ENCODE data around the gene AKAP8L. TPM values are rescaled to one million over a fixed set of nuclear protein-coding genes. Genes with fewer than 3 reads are reported as not detected.

Gene AKAP8L
- total RNA-seq, 4 donors from 2014 or later = 33.9 to 90.2 (median 63.4) TPM

DNA sequence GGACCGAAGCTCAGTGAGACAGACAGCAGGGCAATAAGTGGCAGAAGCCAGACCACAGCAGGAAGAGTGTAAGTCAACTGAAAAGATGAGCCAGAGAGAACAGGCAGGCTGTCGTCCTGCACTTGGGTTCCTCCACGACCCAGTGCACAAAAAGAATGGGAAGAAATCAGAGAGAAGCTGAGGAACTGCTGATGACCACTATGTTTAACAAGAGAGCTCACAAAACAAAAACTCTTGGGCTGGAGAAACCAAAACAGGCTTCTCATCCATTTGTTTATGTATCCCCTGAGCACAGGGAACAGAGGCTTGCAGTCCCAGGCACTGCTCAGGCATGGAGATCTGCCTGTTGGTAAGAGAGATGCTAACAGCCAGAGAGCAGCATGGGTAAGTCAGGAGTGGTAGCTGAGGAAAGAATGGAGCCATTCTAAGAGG, 14.0 kb downstream of the AKAP8L start:
- no peaks in the 10 kb centered on the region for H3K27me3 ChIP-seq
- intact Hi-C loops (cut with DNase I) = no loop called here
- DNase-seq = no peak
- H3K4me1 ChIP-seq = peaks cover 0 to 85% (median 27%) of the 10 kb centered on the region in 3 donors
- peaks cover 21 to 99% (median 29%) of the 10 kb centered on the region in 3 donors for H3K36me3 ChIP-seq
- H3K9me3 ChIP-seq = no peaks in the 10 kb centered on the region
- H3K27ac ChIP-seq = peak overlapping the region in 3 of 4 donors; percentile 70 to 80 (median 77)
- WGBS, 2 donors = 46 to 64% methylated on average over 2 to 3 of the region's 3 CpGs
- H3K4me3 ChIP-seq = no peak overlapping the region
- no peak for TF ChIP-seq POLR2A (IDR thresholded peaks at IDR 0.05)
- TF ChIP-seq, protein P1, sequence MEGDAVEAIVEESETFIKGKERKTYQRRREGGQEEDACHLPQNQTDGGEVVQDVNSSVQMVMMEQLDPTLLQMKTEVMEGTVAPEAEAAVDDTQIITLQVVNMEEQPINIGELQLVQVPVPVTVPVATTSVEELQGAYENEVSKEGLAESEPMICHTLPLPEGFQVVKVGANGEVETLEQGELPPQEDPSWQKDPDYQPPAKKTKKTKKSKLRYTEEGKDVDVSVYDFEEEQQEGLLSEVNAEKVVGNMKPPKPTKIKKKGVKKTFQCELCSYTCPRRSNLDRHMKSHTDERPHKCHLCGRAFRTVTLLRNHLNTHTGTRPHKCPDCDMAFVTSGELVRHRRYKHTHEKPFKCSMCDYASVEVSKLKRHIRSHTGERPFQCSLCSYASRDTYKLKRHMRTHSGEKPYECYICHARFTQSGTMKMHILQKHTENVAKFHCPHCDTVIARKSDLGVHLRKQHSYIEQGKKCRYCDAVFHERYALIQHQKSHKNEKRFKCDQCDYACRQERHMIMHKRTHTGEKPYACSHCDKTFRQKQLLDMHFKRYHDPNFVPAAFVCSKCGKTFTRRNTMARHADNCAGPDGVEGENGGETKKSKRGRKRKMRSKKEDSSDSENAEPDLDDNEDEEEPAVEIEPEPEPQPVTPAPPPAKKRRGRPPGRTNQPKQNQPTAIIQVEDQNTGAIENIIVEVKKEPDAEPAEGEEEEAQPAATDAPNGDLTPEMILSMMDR (IDR thresholded peaks at IDR 0.05) = no peak

DNA sequence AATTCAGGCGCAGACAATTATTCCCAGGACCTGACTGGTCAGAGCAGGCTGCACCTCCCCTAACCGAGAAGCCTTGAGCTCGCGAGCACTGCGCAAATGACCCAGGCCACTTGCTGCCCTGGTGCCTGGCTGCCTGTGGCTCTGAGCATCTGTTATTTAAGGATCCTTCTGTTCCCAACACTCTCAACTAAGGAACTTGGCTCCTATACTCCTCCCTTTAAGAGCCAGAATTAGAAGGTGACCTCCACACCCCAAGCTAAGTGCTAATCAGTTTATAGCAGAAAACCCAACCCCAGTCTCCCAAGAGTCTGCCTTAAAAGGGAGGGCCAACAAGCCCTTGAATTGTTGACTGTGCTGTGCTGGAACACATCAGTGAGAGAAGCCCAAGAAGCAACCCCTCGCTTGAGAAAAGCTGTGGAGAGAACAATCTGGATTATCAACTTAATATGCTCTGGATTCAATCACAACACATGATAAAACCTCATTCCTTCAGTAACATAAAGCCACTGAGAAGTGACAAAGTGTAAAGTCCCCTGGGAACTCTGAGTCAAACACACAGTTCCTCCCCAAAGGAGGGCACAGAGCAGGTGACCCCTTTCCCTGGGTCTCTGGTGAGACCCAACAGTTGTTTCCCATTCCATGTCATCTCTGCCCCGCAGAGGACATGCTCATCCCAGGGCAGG, 14.6 kb downstream of the AKAP8L start:
- intact Hi-C loops (cut with DNase I) = no loop called here
- no peaks in the 10 kb centered on the region for H3K9me3 ChIP-seq
- H3K4me1 ChIP-seq = peaks cover 0 to 80% (median 27%) of the 10 kb centered on the region in 3 donors
- peaks cover 27 to 99% (median 30%) of the 10 kb centered on the region in 3 donors for H3K36me3 ChIP-seq
- peak overlapping the region; percentile 1 to 80 (median 78) for H3K27ac ChIP-seq
- H3K4me3 ChIP-seq = peak overlapping the region in 1 of 4 donors; percentile 7
- peak in 1 of 4 donors; percentile 15 for TF ChIP-seq POLR2A (IDR thresholded peaks at IDR 0.05)
- TF ChIP-seq, protein P1 (IDR thresholded peaks at IDR 0.05) = no peak
- no peak for DNase-seq
- H3K27me3 ChIP-seq = no peaks in the 10 kb centered on the region
- 86% methylated on average over 7 of the region's 7 CpGs for WGBS, 2 donors

DNA sequence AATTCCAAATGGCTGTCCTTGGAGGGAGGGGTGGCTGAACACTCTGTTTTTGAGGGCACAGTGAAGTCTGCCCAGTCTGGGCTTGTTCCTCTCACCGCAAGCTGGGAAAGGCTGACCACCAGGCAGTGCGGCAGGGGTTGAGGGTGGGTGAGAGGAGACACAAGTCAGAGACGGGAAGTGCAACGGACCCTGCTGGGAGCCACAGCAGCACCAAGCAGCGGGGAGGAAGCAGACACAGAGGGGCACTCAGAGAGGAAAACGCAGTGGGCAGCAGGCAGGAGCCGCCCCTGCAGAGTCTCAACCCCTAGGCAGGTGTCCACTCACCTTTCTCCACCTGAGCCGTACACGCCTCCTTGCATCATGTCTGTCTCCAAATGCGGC, 15.6 kb downstream of the AKAP8L start:
- H3K27me3 ChIP-seq = no peaks in the 10 kb centered on the region
- DNase-seq = no peak
- H3K9me3 ChIP-seq = no peaks in the 10 kb centered on the region
- WGBS, 2 donors = 80 to 94% methylated on average over 7 to 8 of the region's 10 CpGs
- TF ChIP-seq POLR2A (IDR thresholded peaks at IDR 0.05) = no peak
- TF ChIP-seq, protein P1 (IDR thresholded peaks at IDR 0.05) = no peak
- peak overlapping the region in 3 of 4 donors; percentile 69 to 80 (median 79) for H3K27ac ChIP-seq
- peaks cover 0 to 75% (median 27%) of the 10 kb centered on the region in 3 donors for H3K4me1 ChIP-seq
- intact Hi-C loops (cut with DNase I) = no loop called here
- H3K4me3 ChIP-seq = peak overlapping the region in 1 of 4 donors; percentile 2
- H3K36me3 ChIP-seq = peaks cover 37 to 99% (median 41%) of the 10 kb centered on the region in 3 donors

DNA sequence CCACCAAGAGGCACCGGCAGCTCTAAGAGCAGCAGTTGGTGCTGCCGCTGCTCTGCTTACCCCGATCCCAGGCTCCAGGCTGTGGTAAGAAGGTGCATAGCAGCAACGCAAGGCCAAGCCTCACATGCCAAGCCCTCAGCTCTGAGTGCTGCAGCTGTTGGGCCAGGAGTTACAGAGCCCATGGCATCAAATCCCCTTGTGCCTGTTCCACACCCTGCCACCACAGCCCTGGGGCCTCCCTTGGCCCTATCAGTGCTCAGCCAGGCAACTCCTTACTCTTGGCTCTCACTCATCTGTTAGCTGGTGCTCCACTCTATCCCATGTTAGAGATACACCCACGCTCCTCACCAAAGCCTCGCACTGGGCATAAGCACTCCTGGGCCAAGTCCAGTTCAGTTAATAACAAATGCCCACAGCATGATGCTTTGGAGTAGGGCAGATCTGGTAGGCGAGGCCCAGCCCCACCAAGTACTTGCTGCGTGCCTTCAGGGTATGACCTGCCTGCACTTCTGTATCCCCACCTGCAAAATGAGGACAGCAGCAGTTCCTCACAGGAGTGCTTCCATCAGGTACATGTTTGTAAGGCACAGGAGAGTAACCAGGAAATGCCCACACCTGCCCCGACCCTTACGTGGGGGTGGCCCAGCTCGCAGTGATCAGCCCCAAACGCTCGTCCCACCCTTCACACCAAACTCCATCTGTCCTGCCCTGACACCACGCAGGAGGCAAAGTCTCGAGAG, 16.2 kb downstream of the AKAP8L start:
- intact Hi-C loops (cut with DNase I) = no loop called here
- no peaks in the 10 kb centered on the region for H3K27me3 ChIP-seq
- H3K27ac ChIP-seq = peak overlapping the region in 3 of 4 donors; percentile 69 to 80 (median 79)
- peaks cover 43 to 99% (median 47%) of the 10 kb centered on the region in 3 donors for H3K36me3 ChIP-seq
- DNase-seq = no peak
- 88 to 100% methylated on average over 2 to 14 of the region's 15 CpGs for WGBS, 2 donors
- H3K4me1 ChIP-seq = peaks cover 0 to 69% (median 22%) of the 10 kb centered on the region in 3 donors
- H3K9me3 ChIP-seq = no peaks in the 10 kb centered on the region
- H3K4me3 ChIP-seq = peak overlapping the region in 1 of 4 donors; percentile 4
- TF ChIP-seq, protein P1 (IDR thresholded peaks at IDR 0.05) = no peak
- TF ChIP-seq POLR2A (IDR thresholded peaks at IDR 0.05) = no peak

DNA sequence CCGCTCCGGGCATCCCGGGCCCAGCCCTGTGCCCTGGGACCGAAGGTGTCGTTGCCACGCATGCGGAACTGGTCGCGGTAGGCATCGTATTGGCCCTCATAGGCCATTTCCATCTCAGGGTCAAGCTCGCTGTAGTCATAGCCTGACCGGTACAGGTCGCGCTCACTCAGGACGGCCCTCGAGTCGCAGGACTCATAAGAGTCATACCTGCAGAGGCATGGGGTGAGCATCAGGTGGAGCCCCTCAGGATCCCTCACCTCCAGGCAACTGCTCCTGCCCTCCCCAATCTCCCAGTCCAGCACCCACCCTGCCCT, 17.4 kb downstream of the AKAP8L start:
- H3K36me3 ChIP-seq = peaks cover 55 to 100% (median 59%) of the 10 kb centered on the region in 3 donors

More for the DNA sequence above, 17.4 kb downstream of the AKAP8L start:
- Histone ChIP-seq H3K27ac (peak overlapping the region in 3 of 4 donors; percentile 23 to 80 (median 79)), H3K9me3 (no peaks in the 10 kb centered on the region), H3K27me3 (no peaks in the 10 kb centered on the region), H3K4me1 (peaks cover 0 to 57% (median 15%) of the 10 kb centered on the region in 3 donors), H3K4me3 (no peak overlapping the region)
- WGBS, 2 donors = 98% methylated on average over 10 of the region's 17 CpGs; no CpG with 5 or more reads in 1 of the 2 donors
- no peak for DNase-seq
- intact Hi-C loops (cut with DNase I) = no loop called here
- no peak for TF ChIP-seq POLR2A (IDR thresholded peaks at IDR 0.05)
- TF ChIP-seq, protein P1 (IDR thresholded peaks at IDR 0.05) = no peak

Measured in esophagus squamous epithelium (tissue), 5 donors.